Ishikawa (cell line): ENCODE measurements around the gene NFATC1.

Source experiments
- CEBPB ChIP-seq: IDR thresholded peaks from 2 replicates; pipeline ENCODE4 v1.6.1; 2012
- CREB1 ChIP-seq: IDR thresholded peaks from 2 replicates; pipeline ENCODE4 v1.6.1; 2012; ENCODE audit warnings: low read depth
- EGR1 ChIP-seq: IDR thresholded peaks from 2 replicates; pipeline ENCODE4 v1.6.1; 2012
- EP300 ChIP-seq: IDR thresholded peaks from 2 replicates; pipeline ENCODE4 v1.6.1; 2012; ENCODE audit warnings: borderline replicate concordance
- FOXM1 ChIP-seq: IDR thresholded peaks from 2 replicates; pipeline ENCODE4 v1.6.1; 2012; ENCODE audit warnings: low read depth, borderline replicate concordance
- MAX ChIP-seq: IDR thresholded peaks from 2 replicates; pipeline ENCODE4 v1.6.1; 2012
- NFIC ChIP-seq: IDR thresholded peaks from 2 replicates; pipeline ENCODE4 v1.6.1; 2012
- RAD21 ChIP-seq: IDR thresholded peaks from 2 replicates; pipeline ENCODE4 v1.6.1; 2012; ENCODE audit warnings: low read depth
- TAF1 ChIP-seq: IDR thresholded peaks from 2 replicates; pipeline ENCODE4 v1.6.1; 2012; ENCODE audit warnings: low read depth, mild to moderate bottlenecking
- TCF12 ChIP-seq: IDR thresholded peaks from 2 replicates; pipeline ENCODE4 v1.6.1; 2012; ENCODE audit warnings: low read depth
- TEAD4 ChIP-seq: IDR thresholded peaks from 2 replicates; pipeline ENCODE4 v1.6.1; 2012
- YY1 ChIP-seq: IDR thresholded peaks from 2 replicates; pipeline ENCODE4 v1.6.1; 2012; ENCODE audit warnings: low read depth
- ZBTB7A ChIP-seq: IDR thresholded peaks from 2 replicates; pipeline ENCODE4 v1.6.1; 2012; ENCODE audit warnings: low read depth
- TF ChIP-seq, protein P1 (sequence below): IDR thresholded peaks from 2 replicates; pipeline ENCODE4 v1.6.1; 2012; ENCODE audit warnings: low read depth, mild to moderate bottlenecking
- TF ChIP-seq, protein P2 (sequence below): IDR thresholded peaks from 2 replicates; pipeline ENCODE4 v1.6.1; 2012

Gene NFATC1

DNA sequence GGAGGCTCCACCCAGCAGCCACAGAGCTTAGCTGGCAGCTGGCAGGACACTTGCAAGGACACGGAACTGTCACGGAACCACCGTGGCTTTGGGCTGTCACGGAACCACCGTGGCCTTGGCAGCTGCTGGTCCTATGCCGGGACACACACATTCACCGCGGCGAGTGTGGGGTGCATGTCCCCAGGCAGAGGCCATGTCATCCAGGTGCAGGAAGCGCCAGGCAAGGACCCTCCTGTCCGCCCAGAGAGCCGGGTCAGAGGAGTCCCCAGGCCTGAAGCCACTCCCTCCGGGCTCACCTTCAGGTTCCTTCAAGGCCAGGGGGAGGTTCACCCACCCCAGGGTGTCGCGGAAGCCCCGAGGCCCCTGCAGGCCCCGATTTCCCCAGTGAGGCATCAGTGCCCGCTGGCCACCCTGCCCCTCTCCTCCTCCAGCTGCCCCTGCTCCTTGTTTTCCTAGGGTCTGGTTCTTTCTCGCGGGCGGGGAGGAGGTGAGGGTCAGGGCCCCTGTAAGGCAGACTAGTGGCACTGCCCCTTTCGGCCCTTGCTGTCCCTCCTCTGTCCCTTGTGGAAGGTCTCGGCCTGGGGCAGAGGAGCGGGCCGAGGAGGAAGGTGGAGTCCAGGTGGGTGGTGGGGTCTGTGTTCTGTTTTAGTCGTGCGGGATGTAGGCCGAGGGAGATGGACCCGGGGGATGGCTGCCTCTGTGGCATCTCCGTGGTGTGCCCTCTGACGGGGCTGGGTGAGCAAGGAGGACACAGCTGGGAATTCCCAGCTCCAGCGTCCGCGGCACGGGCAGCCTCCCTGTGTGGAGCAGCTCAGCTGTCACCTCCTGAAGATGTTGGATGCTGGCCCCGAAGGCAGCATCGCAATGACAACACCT is 60.6 kb downstream of the NFATC1 start:
- TF ChIP-seq ZBTB7A = no peak
- no peak for TF ChIP-seq NFIC
- TF ChIP-seq CREB1 = no peak
- TF ChIP-seq RAD21 = no peak
- TF ChIP-seq, protein P1, sequence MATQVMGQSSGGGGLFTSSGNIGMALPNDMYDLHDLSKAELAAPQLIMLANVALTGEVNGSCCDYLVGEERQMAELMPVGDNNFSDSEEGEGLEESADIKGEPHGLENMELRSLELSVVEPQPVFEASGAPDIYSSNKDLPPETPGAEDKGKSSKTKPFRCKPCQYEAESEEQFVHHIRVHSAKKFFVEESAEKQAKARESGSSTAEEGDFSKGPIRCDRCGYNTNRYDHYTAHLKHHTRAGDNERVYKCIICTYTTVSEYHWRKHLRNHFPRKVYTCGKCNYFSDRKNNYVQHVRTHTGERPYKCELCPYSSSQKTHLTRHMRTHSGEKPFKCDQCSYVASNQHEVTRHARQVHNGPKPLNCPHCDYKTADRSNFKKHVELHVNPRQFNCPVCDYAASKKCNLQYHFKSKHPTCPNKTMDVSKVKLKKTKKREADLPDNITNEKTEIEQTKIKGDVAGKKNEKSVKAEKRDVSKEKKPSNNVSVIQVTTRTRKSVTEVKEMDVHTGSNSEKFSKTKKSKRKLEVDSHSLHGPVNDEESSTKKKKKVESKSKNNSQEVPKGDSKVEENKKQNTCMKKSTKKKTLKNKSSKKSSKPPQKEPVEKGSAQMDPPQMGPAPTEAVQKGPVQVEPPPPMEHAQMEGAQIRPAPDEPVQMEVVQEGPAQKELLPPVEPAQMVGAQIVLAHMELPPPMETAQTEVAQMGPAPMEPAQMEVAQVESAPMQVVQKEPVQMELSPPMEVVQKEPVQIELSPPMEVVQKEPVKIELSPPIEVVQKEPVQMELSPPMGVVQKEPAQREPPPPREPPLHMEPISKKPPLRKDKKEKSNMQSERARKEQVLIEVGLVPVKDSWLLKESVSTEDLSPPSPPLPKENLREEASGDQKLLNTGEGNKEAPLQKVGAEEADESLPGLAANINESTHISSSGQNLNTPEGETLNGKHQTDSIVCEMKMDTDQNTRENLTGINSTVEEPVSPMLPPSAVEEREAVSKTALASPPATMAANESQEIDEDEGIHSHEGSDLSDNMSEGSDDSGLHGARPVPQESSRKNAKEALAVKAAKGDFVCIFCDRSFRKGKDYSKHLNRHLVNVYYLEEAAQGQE = no peak
- TF ChIP-seq TAF1 = no peak
- TF ChIP-seq EP300 = no peak
- TF ChIP-seq MAX = no peak
- TF ChIP-seq, protein P2, sequence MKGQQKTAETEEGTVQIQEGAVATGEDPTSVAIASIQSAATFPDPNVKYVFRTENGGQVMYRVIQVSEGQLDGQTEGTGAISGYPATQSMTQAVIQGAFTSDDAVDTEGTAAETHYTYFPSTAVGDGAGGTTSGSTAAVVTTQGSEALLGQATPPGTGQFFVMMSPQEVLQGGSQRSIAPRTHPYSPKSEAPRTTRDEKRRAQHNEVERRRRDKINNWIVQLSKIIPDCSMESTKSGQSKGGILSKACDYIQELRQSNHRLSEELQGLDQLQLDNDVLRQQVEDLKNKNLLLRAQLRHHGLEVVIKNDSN = no peak
- no peak for TF ChIP-seq TEAD4
- TF ChIP-seq CEBPB = no peak
- TF ChIP-seq EGR1 = no peak
- TF ChIP-seq TCF12 = no peak
- TF ChIP-seq FOXM1 = no peak
- no peak for TF ChIP-seq YY1

DNA sequence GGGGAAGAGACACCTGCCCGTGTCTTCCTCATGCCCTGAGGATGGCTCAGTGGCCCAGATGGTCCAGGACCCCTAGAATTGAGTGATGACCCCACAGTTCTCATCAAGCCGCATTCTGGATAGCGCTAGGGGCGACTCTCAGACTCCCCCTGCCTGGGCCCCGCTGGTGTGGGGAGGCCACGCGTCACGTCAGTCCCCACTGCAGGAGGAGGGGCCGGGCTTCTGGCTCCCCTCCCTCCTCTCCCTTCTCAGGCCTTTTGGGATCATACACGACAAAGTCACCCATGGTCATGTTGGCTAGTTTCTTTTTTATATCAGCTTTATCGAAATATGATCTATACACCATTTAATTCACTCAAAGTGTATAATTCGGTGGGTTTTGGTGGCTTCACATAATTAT is 61.5 kb downstream of the NFATC1 start:
- TF ChIP-seq RAD21 = no peak
- TF ChIP-seq, protein P1 = no peak
- TF ChIP-seq TAF1 = no peak
- TF ChIP-seq NFIC = no peak
- TF ChIP-seq CEBPB = no peak
- TF ChIP-seq CREB1 = no peak
- no peak for TF ChIP-seq FOXM1

DNA sequence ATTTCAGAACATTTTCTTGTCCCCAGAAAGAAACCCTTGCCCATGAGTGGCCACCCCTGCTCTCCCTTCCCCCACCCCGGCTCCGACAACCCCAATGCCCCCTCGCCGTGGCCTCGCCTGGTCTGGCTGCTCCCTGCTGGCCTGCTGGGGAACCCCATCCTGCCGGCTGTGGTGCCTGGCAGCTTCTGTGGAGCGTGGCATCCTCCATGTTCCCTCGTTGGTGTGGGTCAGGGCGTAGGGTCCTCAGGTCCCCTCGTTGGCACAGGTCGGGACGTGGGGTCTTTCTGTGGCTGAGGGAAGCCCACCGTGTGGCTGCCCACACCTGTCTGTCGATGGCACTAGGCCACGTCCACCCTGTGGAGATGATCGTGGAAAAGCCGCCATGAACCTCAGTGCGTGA is 61.9 kb downstream of the NFATC1 start:
- TF ChIP-seq TAF1 (no peak), CREB1 (no peak), NFIC (no peak), EGR1 (no peak), EP300 (no peak), TCF12 (no peak)

- TF ChIP-seq MAX (no peak), EGR1 (no peak), TAF1 (no peak), CREB1 (no peak), FOXM1 (no peak), TCF12 (no peak), ZBTB7A (no peak), CEBPB (no peak), EP300 (no peak), RAD21 (no peak), YY1 (no peak)
- TF ChIP-seq, protein P2 = no peak
- TF ChIP-seq, protein P1 = no peak
Observed at GRCh38 chr18:79458131-79458838, 62.6 kb downstream of the NFATC1 start.
